Astrocyte (in vitro differentiated cells and primary cell): ENCODE results near the gene PDE4C. TPM values are rescaled to one million over a fixed set of nuclear protein-coding genes. Genes with fewer than 3 reads are reported as not detected.

Source experiments
- DNase-seq: peaks from one replicate; pipeline ENCODE4 v3.0.0-alpha.2; 2010; ENCODE audit warnings: low read depth
- FAIRE-seq: peaks from 2 replicates; lab custom pipeline; 2011; peaks lifted over from hg19 to GRCh38; lab: Jason Lieb, UNC
- H2AFZ ChIP-seq: 2 replicates; pipeline ENCODE4 v1.6.0; 2012; ENCODE audit warnings: low read depth, low read length, inconsistent platforms
- H3K27ac ChIP-seq: 2 replicates; pipeline ENCODE4 v1.5.1; 2011; ENCODE audit warnings: low read depth, low read length, inconsistent platforms
- H3K27me3 ChIP-seq: 2 replicates; pipeline ENCODE4 v1.6.0; 2011; ENCODE audit warnings: low read length, inconsistent platforms; ENCODE audit not compliant: insufficient read depth
- H3K36me3 ChIP-seq: 2 replicates; pipeline ENCODE4 v1.5.1; 2011; ENCODE audit warnings: low read length, inconsistent platforms; ENCODE audit not compliant: insufficient read depth
- H3K4me1 ChIP-seq: 2 replicates; pipeline ENCODE4 v1.5.1; 2011; ENCODE audit warnings: low read length, inconsistent platforms; ENCODE audit not compliant: insufficient read depth
- H3K4me2 ChIP-seq: 2 replicates; pipeline ENCODE4 v1.6.0; 2012; ENCODE audit warnings: low read length, inconsistent platforms
- H3K4me3 ChIP-seq: 2 replicates; pipeline ENCODE4 v1.5.1; 2011; ENCODE audit warnings: low read depth, mild to moderate bottlenecking, low read length, inconsistent platforms; ENCODE audit not compliant: insufficient read depth
- H3K79me2 ChIP-seq: 2 replicates; pipeline ENCODE4 v1.6.0; 2012; ENCODE audit warnings: mild to moderate bottlenecking, low read length, inconsistent platforms; ENCODE audit not compliant: insufficient read depth
- H3K9ac ChIP-seq: 2 replicates; pipeline ENCODE4 v1.6.0; 2012; ENCODE audit warnings: mild to moderate bottlenecking, low read length, inconsistent platforms
- H3K9me3 ChIP-seq: 2 replicates; pipeline ENCODE4 v1.5.1; 2012; ENCODE audit warnings: low read depth, mild to moderate bottlenecking, low read length, inconsistent platforms; ENCODE audit not compliant: insufficient read depth
- H4K20me1 ChIP-seq: 2 replicates; pipeline ENCODE4 v1.6.0; 2012; ENCODE audit warnings: low read length, inconsistent platforms; ENCODE audit not compliant: insufficient read depth
- H3K27ac Mint-ChIP-seq: one replicate; pipeline ENCODE4 v1.8.0; 2021; ENCODE audit warnings: mild to moderate bottlenecking, mixed read lengths; ENCODE audit not compliant: unreplicated experiment
- H3K27me3 Mint-ChIP-seq: one replicate; pipeline ENCODE4 v1.8.0; 2021; ENCODE audit warnings: low read depth, mixed read lengths; ENCODE audit not compliant: unreplicated experiment
- H3K36me3 Mint-ChIP-seq: one replicate; pipeline ENCODE4 v1.8.0; 2021; ENCODE audit warnings: low read depth, mixed read lengths; ENCODE audit not compliant: unreplicated experiment
- H3K4me1 Mint-ChIP-seq: one replicate; pipeline ENCODE4 v1.8.0; 2021; ENCODE audit warnings: low read depth, mixed read lengths; ENCODE audit not compliant: unreplicated experiment
- H3K4me3 Mint-ChIP-seq: one replicate; pipeline ENCODE4 v1.8.0; 2021; ENCODE audit warnings: mild to moderate bottlenecking, moderate library complexity, mixed read lengths; ENCODE audit not compliant: unreplicated experiment
- H3K9me3 Mint-ChIP-seq: one replicate; pipeline ENCODE4 v1.8.0; 2021; ENCODE audit warnings: mild to moderate bottlenecking, mixed read lengths; ENCODE audit not compliant: unreplicated experiment
- EZH2 ChIP-seq: IDR thresholded peaks from 2 replicates; pipeline ENCODE4 v1.6.1; 2012; ENCODE audit warnings: mild to moderate bottlenecking, low read length, inconsistent platforms; ENCODE audit not compliant: insufficient read depth
- total RNA-seq: library from RNA; stranded (reverse); gene quantifications from 2 replicates; pipeline ENCODE4 v1.2.1, GENCODE V29; 2021
- TF ChIP-seq, protein P1 (sequence below): IDR thresholded peaks from 2 replicates; pipeline ENCODE4 v1.5.1; 2011; ENCODE audit warnings: low read depth, mild to moderate bottlenecking, inconsistent platforms, low read length, moderate library complexity; ENCODE audit not compliant: insufficient read depth

PDE4C gene
- total RNA-seq, 1 donor from 2014 or later: 0.64 TPM

- FAIRE-seq: no peak
- no peak for DNase-seq
- Histone ChIP-seq H2AFZ (no peak overlapping the region), H3K9ac (no peak overlapping the region), H3K9me3 (peaks cover 4% of the 10 kb centered on the region), H3K4me3 (no peak overlapping the region), H3K27me3 (peaks cover 13% of the 10 kb centered on the region), H3K4me1 (no peaks in the 10 kb centered on the region), H3K79me2 (no peaks in the 10 kb centered on the region), H4K20me1 (no peaks in the 10 kb centered on the region), H3K36me3 (no peaks in the 10 kb centered on the region), H3K4me2 (no peak overlapping the region), H3K27ac (no peak overlapping the region)
- Mint-ChIP-seq H3K27ac (no peak overlapping the region), H3K27me3 (peaks cover 36% of the 10 kb centered on the region), H3K4me3 (peak overlapping the region; percentile 50), H3K9me3 (no peaks in the 10 kb centered on the region), H3K36me3 (no peaks in the 10 kb centered on the region), H3K4me1 (peaks cover 1% of the 10 kb centered on the region)
- TF ChIP-seq EZH2: no peak
- TF ChIP-seq, protein P1, sequence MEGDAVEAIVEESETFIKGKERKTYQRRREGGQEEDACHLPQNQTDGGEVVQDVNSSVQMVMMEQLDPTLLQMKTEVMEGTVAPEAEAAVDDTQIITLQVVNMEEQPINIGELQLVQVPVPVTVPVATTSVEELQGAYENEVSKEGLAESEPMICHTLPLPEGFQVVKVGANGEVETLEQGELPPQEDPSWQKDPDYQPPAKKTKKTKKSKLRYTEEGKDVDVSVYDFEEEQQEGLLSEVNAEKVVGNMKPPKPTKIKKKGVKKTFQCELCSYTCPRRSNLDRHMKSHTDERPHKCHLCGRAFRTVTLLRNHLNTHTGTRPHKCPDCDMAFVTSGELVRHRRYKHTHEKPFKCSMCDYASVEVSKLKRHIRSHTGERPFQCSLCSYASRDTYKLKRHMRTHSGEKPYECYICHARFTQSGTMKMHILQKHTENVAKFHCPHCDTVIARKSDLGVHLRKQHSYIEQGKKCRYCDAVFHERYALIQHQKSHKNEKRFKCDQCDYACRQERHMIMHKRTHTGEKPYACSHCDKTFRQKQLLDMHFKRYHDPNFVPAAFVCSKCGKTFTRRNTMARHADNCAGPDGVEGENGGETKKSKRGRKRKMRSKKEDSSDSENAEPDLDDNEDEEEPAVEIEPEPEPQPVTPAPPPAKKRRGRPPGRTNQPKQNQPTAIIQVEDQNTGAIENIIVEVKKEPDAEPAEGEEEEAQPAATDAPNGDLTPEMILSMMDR: no peak
Measured at GRCh38 chr19:18254546-18255503, 28.6 kb upstream of the PDE4C start.

- H3K9me3 Mint-ChIP-seq: no peaks in the 10 kb centered on the region
- Histone ChIP-seq H3K4me3 (no peak overlapping the region), H3K4me1 (no peaks in the 10 kb centered on the region), H3K9ac (no peak overlapping the region), H2AFZ (no peak overlapping the region), H3K27me3 (peaks cover 13% of the 10 kb centered on the region), H3K27ac (no peak overlapping the region), H4K20me1 (no peaks in the 10 kb centered on the region), H3K79me2 (no peaks in the 10 kb centered on the region), H3K4me2 (no peak overlapping the region), H3K9me3 (peaks cover 4% of the 10 kb centered on the region), H3K36me3 (no peaks in the 10 kb centered on the region)
- TF ChIP-seq, protein P1: no peak
- no peak for TF ChIP-seq EZH2
- DNase-seq (no peak), FAIRE-seq (no peak)
- H3K4me3 Mint-ChIP-seq: no peak overlapping the region
- H3K27me3 Mint-ChIP-seq: peaks cover 33% of the 10 kb centered on the region
- no peaks in the 10 kb centered on the region for H3K36me3 Mint-ChIP-seq
- H3K4me1 Mint-ChIP-seq: peaks cover 1% of the 10 kb centered on the region
- no peak overlapping the region for H3K27ac Mint-ChIP-seq
Measured at GRCh38 chr19:18253716-18254115, 27.5 kb upstream of the PDE4C start.

- no peaks in the 10 kb centered on the region for H3K36me3 Mint-ChIP-seq
- no peak overlapping the region for H3K9ac ChIP-seq
- no peaks in the 10 kb centered on the region for H3K4me1 ChIP-seq
- no peak for FAIRE-seq
- TF ChIP-seq EZH2: no peak
- TF ChIP-seq, protein P1: no peak
- peaks cover 33% of the 10 kb centered on the region for H3K27me3 Mint-ChIP-seq
- peaks cover 1% of the 10 kb centered on the region for H3K4me1 Mint-ChIP-seq
- H3K9me3 ChIP-seq: peaks cover 4% of the 10 kb centered on the region
- H3K79me2 ChIP-seq: no peaks in the 10 kb centered on the region
- no peak for DNase-seq
- no peak overlapping the region for H3K4me3 ChIP-seq
- H3K4me2 ChIP-seq: no peak overlapping the region
- no peak overlapping the region for H3K4me3 Mint-ChIP-seq
- no peaks in the 10 kb centered on the region for H3K36me3 ChIP-seq
- H3K27me3 ChIP-seq: peaks cover 13% of the 10 kb centered on the region
- H3K27ac ChIP-seq: no peak overlapping the region
- H3K9me3 Mint-ChIP-seq: no peaks in the 10 kb centered on the region
- H2AFZ ChIP-seq: no peak overlapping the region
- H4K20me1 ChIP-seq: no peaks in the 10 kb centered on the region
- H3K27ac Mint-ChIP-seq: no peak overlapping the region
Measured at GRCh38 chr19:18253130-18253529, 26.9 kb upstream of the PDE4C start.
